Measurements from ENCODE around the gene SH3BGRL2.
"Not testable (repeated sequence)": the region's sequence is repeated elsewhere in the genome, so short reads cannot be mapped to it uniquely, and the experiment has no call there.

SH3BGRL2 gene

GRCh38 chr6:79704200-79704599 lies 73.1 kb downstream of the SH3BGRL2 start:
- no peak for DNase-seq

GRCh38 chr6:79705456-79705995 lies 74.4 kb downstream of the SH3BGRL2 start:
- DNase-seq, result no peak

GRCh38 chr6:79706527-79706926 lies 75.4 kb downstream of the SH3BGRL2 start:
- DNase-seq, result no peak

- DNase-seq, result no peak
These were observed 76.5 kb downstream of the SH3BGRL2 start for GRCh38 chr6:79707621-79708020.

GRCh38 chr6:79708095-79708791 lies 77.1 kb downstream of the SH3BGRL2 start:
- no peak for DNase-seq

- no peak for DNase-seq
These were observed 79.0 kb downstream of the SH3BGRL2 start for GRCh38 chr6:79710127-79710526.

- DNase-seq, result no peak
These were observed 80.0 kb downstream of the SH3BGRL2 start for GRCh38 chr6:79711167-79711566.

GRCh38 chr6:79712144-79712543 lies 81.0 kb downstream of the SH3BGRL2 start:
- DNase-seq, result no peak

GRCh38 chr6:79712616-79713135 lies 81.5 kb downstream of the SH3BGRL2 start:
- no peak for DNase-seq

- DNase-seq, result peak; percentile 1
These were observed 82.7 kb downstream of the SH3BGRL2 start for GRCh38 chr6:79713701-79714322.

GRCh38 chr6:79717989-79718388 lies 86.9 kb downstream of the SH3BGRL2 start:
- DNase-seq, result no peak

- no peak for DNase-seq
These were observed 87.5 kb downstream of the SH3BGRL2 start for GRCh38 chr6:79718509-79719247.

GRCh38 chr6:79719248-79719960 lies 88.3 kb downstream of the SH3BGRL2 start:
- peak; percentile 19 for DNase-seq

GRCh38 chr6:79724816-79725215 lies 93.7 kb downstream of the SH3BGRL2 start:
- DNase-seq, result no peak

- no peak for DNase-seq
These were observed 100.3 kb downstream of the SH3BGRL2 start for GRCh38 chr6:79731471-79731870.

- DNase-seq, result no peak
These were observed 102.3 kb downstream of the SH3BGRL2 start for GRCh38 chr6:79733388-79733787.

GRCh38 chr6:79734374-79734773 lies 103.2 kb downstream of the SH3BGRL2 start:
- DNase-seq, result no peak

GRCh38 chr6:79735183-79735582 lies 104.1 kb downstream of the SH3BGRL2 start:
- no peak for DNase-seq

GRCh38 chr6:79737172-79737571 lies 106.0 kb downstream of the SH3BGRL2 start:
- no peak for DNase-seq

GRCh38 chr6:79742030-79742429 lies 110.9 kb downstream of the SH3BGRL2 start:
- no peak for DNase-seq

- DNase-seq, result not testable (repeated sequence)
These were observed 114.2 kb downstream of the SH3BGRL2 start for GRCh38 chr6:79745282-79745681.

- DNase-seq, result not testable (repeated sequence)
These were observed 115.2 kb downstream of the SH3BGRL2 start for GRCh38 chr6:79746325-79746724.

- DNase-seq, result no peak
These were observed 119.7 kb downstream of the SH3BGRL2 start for GRCh38 chr6:79750806-79751205.
